KOPT-K1 (cell line): ENCODE data around the gene CATSPER4.

ENCODE experiments used
- H3K27ac ChIP-seq: fragments of 200-600 bp; sonication (generic); 2 replicates; pipeline ENCODE4 v1.5.1; 2016; ENCODE audit warnings: antibody characterized with exemption, mild to moderate bottlenecking, low read depth, low read length; ENCODE audit not compliant: poor library complexity, severe bottlenecking
- H3K36me3 ChIP-seq: fragments of 200-600 bp; sonication (generic); 2 replicates; pipeline ENCODE4 v1.5.1; 2017; ENCODE audit warnings: antibody characterized with exemption, mild to moderate bottlenecking, low read length, moderate library complexity; ENCODE audit not compliant: insufficient read depth
- H3K9me3 ChIP-seq: fragments of 200-600 bp; sonication (generic); 2 replicates; pipeline ENCODE4 v1.5.1; 2017; ENCODE audit warnings: antibody characterized with exemption, low read length, mild to moderate bottlenecking; ENCODE audit not compliant: insufficient read depth, poor library complexity, severe bottlenecking

CATSPER4 gene

DNA sequence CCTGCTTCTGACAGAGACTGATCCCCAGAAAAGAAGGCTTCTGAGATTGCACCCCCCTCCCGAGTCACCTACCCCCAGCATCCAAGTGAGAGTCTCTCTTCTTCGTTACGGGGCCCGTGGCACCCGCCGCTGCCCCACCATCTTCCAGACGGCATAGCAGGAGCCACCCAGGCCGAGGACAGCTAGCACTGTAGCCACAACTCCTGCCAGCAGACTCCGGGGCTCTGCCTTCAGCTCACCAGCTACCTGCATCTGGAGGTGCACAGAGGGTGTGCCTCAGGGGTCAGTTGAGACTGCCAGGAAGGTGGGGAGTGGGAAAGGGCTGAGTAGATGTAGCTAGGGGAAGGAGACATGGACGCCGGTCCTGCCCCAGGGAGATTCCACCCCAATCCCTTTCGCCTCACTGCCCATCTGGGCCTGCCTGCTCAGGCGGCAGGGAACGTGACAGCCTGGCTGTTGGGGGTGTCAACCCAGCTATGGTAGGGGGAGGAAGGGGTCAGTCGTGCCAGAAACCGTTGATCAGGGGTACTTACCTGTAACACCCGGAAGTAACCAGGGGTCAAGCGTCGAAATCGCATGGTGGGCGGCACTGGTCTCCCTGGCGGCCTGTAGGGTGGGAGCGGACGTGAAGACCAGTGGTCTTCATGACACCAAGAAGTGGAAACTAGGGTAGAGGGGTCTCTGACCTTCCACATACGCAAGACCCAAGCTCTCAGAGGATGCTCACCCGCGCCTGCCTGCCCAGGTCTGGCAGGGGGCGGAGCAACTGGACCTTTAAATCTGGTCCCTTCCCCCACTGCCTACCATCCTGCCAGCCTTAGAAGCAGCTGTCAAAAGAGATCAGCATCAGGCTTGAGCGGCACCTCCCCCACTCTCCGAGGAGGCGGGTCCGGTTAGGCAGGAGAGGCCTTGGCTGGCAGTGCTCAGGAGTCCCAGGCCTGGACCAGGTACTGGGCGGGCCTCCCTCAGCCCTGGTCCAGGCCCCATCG, 19.0 kb upstream of the CATSPER4 start, which contains the start of gene ZNF593OS:
ZNF593OS (minus strand) TSS at position 749 of the 989 bp plus-strand sequence; CDS start at position 578, 171 bp downstream.
- no peaks in the 10 kb centered on the region for H3K9me3 ChIP-seq
- no peaks in the 10 kb centered on the region; the same call in 1 of the 2 replicates for H3K36me3 ChIP-seq
- H3K27ac ChIP-seq: no peak within 1 kb of the TSS

DNA sequence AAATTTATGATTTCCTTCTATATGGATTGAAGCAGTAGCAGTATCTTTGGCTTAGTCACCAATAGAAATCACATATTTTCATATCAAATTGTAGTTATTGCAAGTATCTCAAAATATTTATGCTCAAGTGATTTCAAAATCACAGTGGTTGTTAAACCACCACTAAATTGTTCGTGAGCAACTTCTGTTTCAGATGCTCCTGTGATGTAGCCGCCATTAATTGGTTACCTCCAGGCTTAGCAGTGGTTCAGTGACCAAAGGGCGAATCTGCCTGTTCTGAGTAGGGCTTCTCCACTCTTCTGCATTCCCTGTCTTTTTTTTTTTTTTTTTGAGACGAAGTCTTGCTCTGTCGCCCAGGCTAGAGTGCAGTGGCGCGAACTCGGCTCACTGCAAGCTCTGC, 15.1 kb upstream of the CATSPER4 start:
- no peaks in the 10 kb centered on the region; the same call in 1 of the 2 replicates for H3K36me3 ChIP-seq
- H3K9me3 ChIP-seq: no peaks in the 10 kb centered on the region
- no peak overlapping the region for H3K27ac ChIP-seq

DNA sequence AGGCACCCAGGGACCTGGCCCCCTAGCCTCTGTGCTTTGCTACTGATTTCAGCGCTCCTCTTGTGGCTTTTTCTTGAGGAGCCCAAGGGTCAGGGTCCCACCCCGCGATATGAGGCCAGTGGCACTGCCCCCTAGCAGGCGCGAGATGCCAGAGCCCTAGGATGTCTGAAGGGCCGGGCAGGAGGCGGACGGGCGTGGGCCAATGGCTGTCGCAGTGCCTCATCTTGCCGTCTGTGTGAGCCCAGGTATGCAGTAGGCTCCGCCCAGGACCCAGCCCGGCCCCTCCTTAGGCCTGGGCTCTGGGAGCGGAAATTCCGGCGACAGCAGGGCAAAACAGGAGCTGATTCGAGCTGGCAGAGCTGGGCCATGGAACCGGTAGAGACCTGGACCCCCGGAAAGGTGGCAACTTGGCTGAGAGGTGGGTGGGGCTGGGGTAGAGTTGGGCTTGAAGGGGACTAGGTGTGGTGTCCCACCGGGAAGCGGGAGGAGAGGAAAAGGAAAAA, 13.2 kb upstream of the CATSPER4 start, which contains the start of gene CNKSR1:
CNKSR1 (plus strand) TSS at position 310 of the 503 bp plus-strand sequence; CDS start at position 367, 57 bp downstream.
- H3K9me3 ChIP-seq: no peaks in the 10 kb centered on the region
- no peaks in the 10 kb centered on the region for H3K36me3 ChIP-seq
- no peak within 1 kb of the TSS for H3K27ac ChIP-seq

DNA sequence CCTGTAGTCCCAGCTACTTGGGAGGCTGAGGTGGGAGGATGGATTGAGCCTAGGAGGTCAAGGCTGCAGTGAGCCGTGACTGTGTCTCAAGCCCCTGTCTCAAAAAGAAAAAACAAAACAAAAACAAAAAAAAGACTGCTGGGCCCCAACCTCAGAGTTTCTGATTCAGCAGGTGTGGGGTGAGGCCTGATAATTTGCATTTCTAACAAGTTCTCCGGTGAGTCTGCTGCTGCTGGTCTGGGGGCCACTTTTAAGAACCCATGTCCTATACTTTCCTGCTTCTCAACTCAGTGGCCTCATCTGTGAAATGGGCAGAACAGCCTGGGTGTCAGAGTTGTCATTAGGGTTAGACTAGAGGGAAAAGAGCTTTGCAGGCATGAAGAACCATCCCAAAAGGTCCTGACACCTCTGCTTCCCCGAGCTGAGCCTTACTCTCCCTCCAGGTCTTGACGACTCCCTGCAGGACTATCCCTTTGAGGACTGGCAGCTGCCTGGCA, 10.3 kb upstream of the CATSPER4 start:
- H3K27ac ChIP-seq: no peak overlapping the region
- H3K36me3 ChIP-seq: no peaks in the 10 kb centered on the region
- H3K9me3 ChIP-seq: no peaks in the 10 kb centered on the region

DNA sequence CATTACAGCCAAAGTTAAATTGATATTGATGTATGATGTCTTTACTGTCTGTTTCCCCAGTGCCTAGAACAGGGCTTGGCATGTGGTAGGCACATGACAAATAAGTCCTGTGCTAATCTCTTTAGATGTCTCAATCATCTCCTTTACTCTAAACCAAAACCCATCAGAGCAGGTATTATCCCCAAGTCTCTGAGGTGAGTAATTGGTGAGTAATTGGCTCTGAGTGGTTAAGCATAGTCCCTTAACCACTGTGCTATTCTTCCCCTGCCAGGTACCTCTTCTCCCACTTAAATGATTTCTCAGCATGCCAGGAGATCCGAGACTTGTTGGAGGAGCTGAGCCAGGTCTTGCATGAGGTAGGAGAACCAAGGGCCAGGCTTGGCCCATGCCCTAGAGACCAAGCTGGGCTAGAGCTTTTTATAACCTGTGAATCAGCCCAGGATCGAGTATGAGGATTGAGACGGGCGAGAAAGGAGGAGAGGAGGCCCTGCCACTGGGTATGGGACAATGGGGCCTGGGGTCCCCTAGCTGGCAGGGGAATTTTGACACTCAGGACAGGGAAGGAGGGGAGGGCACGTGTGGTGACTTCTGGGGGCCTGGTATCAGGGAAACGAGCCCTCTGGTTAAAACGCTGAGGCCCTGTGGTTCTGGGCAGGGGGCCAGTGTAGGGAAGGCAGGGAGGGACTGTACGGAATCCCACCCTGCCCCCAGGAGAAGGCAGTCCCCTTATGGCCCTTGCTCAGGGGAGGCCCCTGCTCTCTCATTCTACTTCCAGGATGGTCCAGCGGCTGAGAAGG, 8.6 kb upstream of the CATSPER4 start:
- Histone ChIP-seq H3K27ac (no peak overlapping the region), H3K9me3 (no peaks in the 10 kb centered on the region), H3K36me3 (no peaks in the 10 kb centered on the region)

DNA sequence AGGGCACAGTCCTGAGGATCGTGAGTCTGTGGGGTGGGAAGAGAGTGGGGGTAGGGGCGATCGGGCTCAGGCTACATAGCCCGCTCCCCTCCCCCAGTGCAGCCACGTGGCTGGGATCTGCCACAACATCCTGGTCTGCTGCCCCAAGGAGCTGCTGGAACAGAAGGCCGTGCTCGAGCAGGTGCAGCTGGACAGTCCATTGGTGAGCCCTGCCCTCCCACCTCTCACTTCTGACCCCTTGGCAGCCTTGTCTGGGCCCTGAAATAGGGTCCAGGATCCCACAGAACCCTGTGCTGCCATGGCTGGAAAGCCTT, 8.1 kb upstream of the CATSPER4 start:
- Histone ChIP-seq H3K9me3 (no peaks in the 10 kb centered on the region), H3K36me3 (no peaks in the 10 kb centered on the region), H3K27ac (no peak overlapping the region)

DNA sequence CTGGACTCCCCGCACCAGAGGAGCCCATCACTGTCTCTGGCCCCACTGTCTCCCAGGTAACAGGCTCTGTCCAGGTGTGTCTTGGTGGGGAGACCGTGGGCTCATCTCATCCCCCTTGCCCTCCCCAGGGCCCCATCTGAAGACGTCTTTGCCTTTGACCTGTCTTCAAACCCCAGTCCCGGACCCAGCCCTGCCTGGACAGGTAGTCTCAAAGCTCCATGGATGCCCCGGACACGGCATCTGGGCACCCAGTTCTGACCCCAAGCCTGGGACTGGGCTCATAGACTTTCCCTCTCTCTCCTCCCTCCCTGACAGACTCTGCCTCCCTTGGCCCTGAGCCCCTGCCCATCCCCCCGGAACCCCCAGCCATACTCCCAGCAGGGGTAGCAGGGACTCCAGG, 6.3 kb upstream of the CATSPER4 start:
- no peaks in the 10 kb centered on the region for H3K36me3 ChIP-seq
- no peak overlapping the region for H3K27ac ChIP-seq
- no peaks in the 10 kb centered on the region for H3K9me3 ChIP-seq

DNA sequence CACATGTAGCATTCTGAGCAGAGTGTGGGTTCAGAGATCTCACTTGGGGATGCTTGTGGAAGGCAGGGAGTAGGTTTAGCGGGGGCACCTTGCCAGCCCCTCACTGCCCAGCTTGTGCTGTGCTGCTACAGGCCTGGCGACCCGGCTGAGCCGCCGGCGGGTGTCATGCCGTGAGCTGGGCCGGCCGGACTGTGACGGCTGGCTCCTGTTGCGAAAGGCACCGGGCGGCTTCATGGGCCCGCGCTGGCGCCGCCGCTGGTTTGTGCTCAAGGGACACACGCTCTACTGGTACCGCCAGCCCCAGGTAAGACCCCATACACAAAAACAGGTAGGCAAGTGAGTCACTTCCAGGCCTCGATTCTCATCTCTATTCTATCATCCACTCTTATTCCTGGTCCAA, 5.5 kb upstream of the CATSPER4 start:
- no peak overlapping the region for H3K27ac ChIP-seq
- H3K9me3 ChIP-seq: no peaks in the 10 kb centered on the region
- no peaks in the 10 kb centered on the region for H3K36me3 ChIP-seq

DNA sequence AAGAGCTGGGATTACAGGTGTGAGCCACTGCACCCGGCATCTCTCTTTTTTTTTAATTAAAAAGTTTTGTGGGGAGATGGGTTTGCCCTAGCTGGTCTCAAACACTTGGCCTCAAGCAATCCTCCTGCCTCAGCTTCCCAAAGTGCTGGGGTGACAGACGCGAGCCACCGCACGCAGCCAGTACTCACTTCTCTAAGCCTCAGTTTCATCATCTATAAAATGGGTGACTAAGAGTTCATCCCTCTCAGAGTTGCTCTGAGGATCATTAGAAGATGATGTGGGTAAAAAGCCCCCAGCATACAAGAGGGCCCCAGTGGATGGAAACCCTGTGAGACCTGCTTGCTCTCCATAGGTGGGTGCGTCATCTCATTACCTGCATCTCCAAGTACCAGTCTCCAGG, 2.5 kb upstream of the CATSPER4 start:
- Histone ChIP-seq H3K27ac (no peak overlapping the region), H3K9me3 (no peaks in the 10 kb centered on the region), H3K36me3 (no peaks in the 10 kb centered on the region)

DNA sequence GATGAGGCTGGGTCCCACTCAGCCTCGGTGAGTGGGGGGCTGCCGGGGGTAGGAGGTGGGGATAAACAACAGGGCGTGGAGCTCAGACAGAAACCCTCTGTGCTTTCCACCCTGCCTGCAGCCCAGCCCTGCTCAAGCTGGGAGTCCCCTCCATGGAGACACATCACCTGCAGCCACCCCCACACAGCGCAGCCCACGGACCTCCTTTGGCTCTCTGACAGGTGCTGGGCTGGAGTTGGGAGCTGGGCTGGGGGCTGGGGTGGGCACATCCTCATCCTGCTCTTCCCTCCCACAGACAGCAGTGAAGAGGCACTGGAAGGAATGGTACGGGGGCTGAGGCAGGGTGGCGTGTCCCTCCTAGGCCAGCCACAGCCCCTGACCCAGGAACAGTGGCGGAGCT, 1.9 kb upstream of the CATSPER4 start:
- Histone ChIP-seq H3K27ac (no peak overlapping the region), H3K9me3 (no peaks in the 10 kb centered on the region), H3K36me3 (no peaks in the 10 kb centered on the region)

DNA sequence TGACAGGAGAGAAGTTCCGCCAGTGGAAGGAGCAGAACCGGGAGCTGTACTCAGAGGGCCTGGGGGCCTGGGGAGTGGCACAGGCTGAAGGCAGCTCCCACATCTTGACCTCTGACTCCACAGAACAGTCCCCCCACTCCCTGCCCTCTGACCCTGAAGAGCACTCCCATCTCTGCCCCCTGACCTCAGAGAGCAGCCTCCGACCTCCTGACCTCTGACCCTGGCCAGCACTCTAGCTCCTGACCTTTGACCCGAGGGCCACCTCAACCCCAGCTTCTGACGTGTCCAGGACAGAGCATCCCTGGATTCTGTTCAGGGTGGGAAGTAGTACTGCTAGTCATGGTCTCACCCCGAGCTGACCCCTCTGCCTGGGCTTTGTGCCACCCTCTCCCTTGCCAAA, 1.1 kb upstream of the CATSPER4 start:
- H3K27ac ChIP-seq: no peak overlapping the region
- H3K9me3 ChIP-seq: no peaks in the 10 kb centered on the region
- H3K36me3 ChIP-seq: no peaks in the 10 kb centered on the region

DNA sequence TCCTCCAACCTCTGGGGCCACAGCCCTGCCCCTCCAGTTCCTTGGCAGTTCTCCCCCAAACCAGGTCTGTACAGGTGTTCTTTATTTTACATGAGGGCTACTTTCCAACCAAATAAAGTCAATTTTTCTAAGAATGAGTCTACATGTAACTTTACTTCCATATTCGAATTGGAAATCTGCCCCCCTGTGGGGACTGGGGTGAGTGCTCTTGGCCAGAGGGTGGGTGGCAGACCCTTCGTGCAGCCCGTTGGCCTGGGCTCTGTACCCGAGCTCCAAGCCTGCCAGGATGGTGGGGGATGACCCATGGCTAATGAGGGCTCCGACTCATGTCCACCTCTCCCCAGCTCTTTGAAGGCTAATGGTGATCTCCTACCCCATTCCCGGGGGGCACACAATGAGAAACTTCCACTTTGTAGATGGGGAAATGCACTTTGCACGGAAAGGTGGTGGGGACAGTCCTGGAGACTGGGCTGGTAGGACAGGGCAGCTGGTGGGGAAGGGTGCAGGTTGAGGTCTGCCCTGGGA, 589 bp upstream of the CATSPER4 start:
- H3K9me3 ChIP-seq: no peaks in the 10 kb centered on the region
- H3K36me3 ChIP-seq: no peaks in the 10 kb centered on the region
- no peak overlapping the region for H3K27ac ChIP-seq

DNA sequence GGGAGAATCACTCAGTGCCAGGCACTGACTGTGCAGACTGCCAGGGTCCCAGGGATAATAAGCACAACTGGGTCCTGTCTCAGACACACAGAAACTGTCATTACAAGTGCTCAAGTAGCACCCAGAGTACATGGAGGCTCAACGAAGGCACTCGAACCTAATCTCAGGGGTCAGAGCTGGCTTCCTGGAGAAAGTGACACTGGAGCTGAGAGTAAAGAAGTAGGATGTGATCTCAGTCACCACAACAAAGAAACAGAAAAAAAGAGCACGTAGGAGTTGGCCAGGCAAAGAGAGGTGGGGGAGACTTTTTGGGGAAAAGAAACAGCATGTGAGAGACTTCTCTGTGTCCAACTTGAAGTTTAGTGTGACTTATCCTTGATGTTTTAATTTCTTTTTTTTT, 1.3 kb downstream of the CATSPER4 start:
- Histone ChIP-seq H3K27ac (no peak overlapping the region), H3K9me3 (no peaks in the 10 kb centered on the region), H3K36me3 (no peaks in the 10 kb centered on the region)

DNA sequence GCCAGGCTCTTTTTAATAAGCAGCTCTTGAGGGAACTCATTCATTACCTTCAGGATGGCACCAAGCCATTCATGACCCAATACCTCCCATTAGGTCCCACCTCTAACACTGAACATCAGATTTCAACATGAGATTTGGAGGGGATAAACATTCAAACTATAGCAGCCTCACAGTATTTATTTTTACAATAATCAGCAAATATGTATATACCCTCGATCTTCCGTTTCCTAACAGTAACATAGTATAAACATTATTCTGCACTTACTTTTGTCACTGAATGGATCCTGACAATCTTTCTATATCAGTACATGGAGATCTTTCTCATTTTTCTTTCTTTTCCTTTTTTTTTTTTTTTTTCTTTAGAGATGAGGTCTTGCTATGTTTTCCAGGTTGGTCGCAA, 5.4 kb downstream of the CATSPER4 start:
- no peaks in the 10 kb centered on the region for H3K9me3 ChIP-seq
- no peak overlapping the region for H3K27ac ChIP-seq

DNA sequence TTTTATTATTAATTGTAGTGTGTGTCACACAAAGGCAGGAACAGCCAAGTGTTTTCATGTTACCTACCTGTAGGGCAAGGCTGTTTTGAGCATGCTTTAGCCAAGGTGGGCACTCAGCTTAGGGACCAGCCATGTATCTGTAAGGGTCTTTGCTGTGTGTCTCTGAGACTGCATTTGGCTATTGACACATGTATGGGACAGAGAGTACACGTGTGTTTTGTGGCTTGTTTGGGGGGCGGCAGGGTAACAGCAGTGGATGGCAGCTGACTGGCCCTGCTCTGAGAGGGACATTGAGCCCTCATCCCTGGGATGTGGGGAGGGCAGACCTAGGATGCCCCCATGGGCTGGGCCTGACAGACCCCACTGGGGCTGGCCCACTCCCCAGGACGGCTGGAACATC, 6.9 kb downstream of the CATSPER4 start:
- Histone ChIP-seq H3K36me3 (no peaks in the 10 kb centered on the region), H3K9me3 (no peaks in the 10 kb centered on the region), H3K27ac (no peak overlapping the region)

More for the DNA sequence above, 5.4 kb downstream of the CATSPER4 start:
- H3K36me3 ChIP-seq: no peaks in the 10 kb centered on the region
